A673 (cell line): ENCODE results near the gene KCNMA1. TPM values are rescaled to one million over a fixed set of nuclear protein-coding genes. Genes with fewer than 3 reads are reported as not detected.

Source experiments
- BruUV-seq: library from RNA; stranded (reverse); fragments of 400-500 nt; replicated peaks from 2 replicates; lab custom pipeline; 2021; lab: Mats Ljungman, UMichigan
- CTCF ChIA-PET: fragments of 300-600 bp; sonication (Branson Sonifier 250); formaldehyde crosslinking; loops from one replicate; lab custom pipeline; 2022; ENCODE audit warnings: antibody characterized with exemption; lab: Charles Lee
- POLR2A ChIA-PET: fragments of 300-600 bp; sonication (Branson Sonifier 250); formaldehyde crosslinking; loops from one replicate; lab custom pipeline; 2022; ENCODE audit warnings: antibody characterized with exemption; ENCODE audit not compliant: low non-redundant PET; lab: Charles Lee
- DNase-seq: peaks from one replicate; pipeline ENCODE4 v3.0.0-alpha.2; 2015; ENCODE audit warnings: low spot score
- H3K27ac ChIP-seq: fragments of 200-600 bp; sonication (generic); 2 replicates; pipeline ENCODE4 v1.5.1; 2016; ENCODE audit warnings: mixed run types, low read depth, mild to moderate bottlenecking, mixed read lengths, antibody characterized with exemption, low read length; ENCODE audit not compliant: poor library complexity, severe bottlenecking
- H3K27me3 ChIP-seq: fragments of 200-600 bp; sonication (generic); replicated peaks from 2 replicates; pipeline ENCODE4 v1.6.1; 2017; ENCODE audit warnings: mixed run types, low read depth, mild to moderate bottlenecking, mixed read lengths, antibody characterized with exemption, low read length; ENCODE audit not compliant: insufficient read depth, poor library complexity
- H3K36me3 ChIP-seq: fragments of 200-600 bp; sonication (generic); 2 replicates; pipeline ENCODE4 v1.6.1; 2016; ENCODE audit warnings: mixed run types, mild to moderate bottlenecking, mixed read lengths, antibody characterized with exemption, low read length; ENCODE audit not compliant: insufficient read depth, poor library complexity, severe bottlenecking
- H3K4me1 ChIP-seq: fragments of 200-600 bp; sonication (generic); 2 replicates; pipeline ENCODE4 v1.6.1; 2017; ENCODE audit warnings: mixed run types, mild to moderate bottlenecking, mixed read lengths, antibody characterized with exemption, low read length; ENCODE audit not compliant: insufficient read depth, poor library complexity, severe bottlenecking
- H3K4me3 ChIP-seq: fragments of 200-600 bp; sonication (generic); 2 replicates; pipeline ENCODE4 v1.5.1; 2016; ENCODE audit warnings: low read depth, mixed run types, mild to moderate bottlenecking, mixed read lengths, low read length; ENCODE audit not compliant: poor library complexity, severe bottlenecking
- H3K9me3 ChIP-seq: fragments of 200-600 bp; sonication (generic); 2 replicates; pipeline ENCODE4 v1.6.1; 2016; ENCODE audit warnings: mixed run types, low read depth, mild to moderate bottlenecking, mixed read lengths, antibody characterized with exemption, low read length; ENCODE audit not compliant: poor library complexity, severe bottlenecking
- EZH2 ChIP-seq: fragments of 200-600 bp; sonication (generic); IDR thresholded peaks from 2 replicates; pipeline ENCODE4 v1.6.1; 2017; ENCODE audit warnings: borderline replicate concordance, low read depth, mild to moderate bottlenecking, mixed read lengths, antibody characterized with exemption, low read length; ENCODE audit not compliant: poor library complexity, severe bottlenecking
- intact Hi-C: fragments of 100-400 bp; cut with micrococcal nuclease; formaldehyde crosslinking; loops from one replicate; pipeline ENCODE4 v1.10.0; 2022; ENCODE audit not compliant: unreplicated experiment
- total RNA-seq: library from RNA; stranded (reverse); gene quantifications from 2 replicates; pipeline ENCODE4 v1.2.3, GENCODE V29; 2021
- TF ChIP-seq, protein P1 (sequence below): fragments of 300-800, 200-600 bp; sonication (generic); conservative IDR thresholded peaks from 2 replicates; pipeline ENCODE4 v1.5.1; 2017; ENCODE audit warnings: low read depth, mild to moderate bottlenecking, antibody characterized with exemption, low read length, moderate library complexity, mixed read lengths

The KCNMA1 gene
- total RNA-seq, 1 experiment from 2014 or later: 0.84 TPM

- no peak for DNase-seq
These were observed 206.4 kb downstream of the KCNMA1 start for GRCh38 chr10:77431209-77431611.

DNA sequence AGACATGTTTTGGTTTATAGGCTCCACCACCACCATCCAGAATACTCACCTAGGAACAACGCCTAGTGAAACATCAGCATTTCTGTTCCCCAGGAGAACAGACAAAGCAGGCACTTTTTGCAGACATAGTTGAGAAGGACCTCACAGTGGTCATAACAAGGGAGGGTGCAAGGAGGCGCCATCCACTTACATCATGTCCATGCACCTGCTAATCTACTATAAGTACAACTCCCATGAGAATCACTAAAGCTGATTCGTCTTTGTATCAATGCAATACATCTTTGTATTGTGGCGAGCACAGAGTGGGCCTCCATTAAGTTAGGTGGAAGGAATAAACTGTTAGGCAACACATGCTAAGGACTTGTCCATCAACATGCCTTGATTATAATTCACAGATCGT, 207.1 kb downstream of the KCNMA1 start:
- no peaks in the 10 kb centered on the region for H3K27me3 ChIP-seq
- TF ChIP-seq EZH2: no peak
- TF ChIP-seq, protein P1, sequence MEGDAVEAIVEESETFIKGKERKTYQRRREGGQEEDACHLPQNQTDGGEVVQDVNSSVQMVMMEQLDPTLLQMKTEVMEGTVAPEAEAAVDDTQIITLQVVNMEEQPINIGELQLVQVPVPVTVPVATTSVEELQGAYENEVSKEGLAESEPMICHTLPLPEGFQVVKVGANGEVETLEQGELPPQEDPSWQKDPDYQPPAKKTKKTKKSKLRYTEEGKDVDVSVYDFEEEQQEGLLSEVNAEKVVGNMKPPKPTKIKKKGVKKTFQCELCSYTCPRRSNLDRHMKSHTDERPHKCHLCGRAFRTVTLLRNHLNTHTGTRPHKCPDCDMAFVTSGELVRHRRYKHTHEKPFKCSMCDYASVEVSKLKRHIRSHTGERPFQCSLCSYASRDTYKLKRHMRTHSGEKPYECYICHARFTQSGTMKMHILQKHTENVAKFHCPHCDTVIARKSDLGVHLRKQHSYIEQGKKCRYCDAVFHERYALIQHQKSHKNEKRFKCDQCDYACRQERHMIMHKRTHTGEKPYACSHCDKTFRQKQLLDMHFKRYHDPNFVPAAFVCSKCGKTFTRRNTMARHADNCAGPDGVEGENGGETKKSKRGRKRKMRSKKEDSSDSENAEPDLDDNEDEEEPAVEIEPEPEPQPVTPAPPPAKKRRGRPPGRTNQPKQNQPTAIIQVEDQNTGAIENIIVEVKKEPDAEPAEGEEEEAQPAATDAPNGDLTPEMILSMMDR: no peak
- H3K27ac ChIP-seq: no peak overlapping the region
- POLR2A ChIA-PET: no interaction called here
- no peaks in the 10 kb centered on the region for H3K4me1 ChIP-seq
- H3K4me3 ChIP-seq: no peak overlapping the region
- intact Hi-C loops: no loop called here
- no peak for DNase-seq
- CTCF ChIA-PET: no interaction called here
- no TSS peak for BruUV-seq
- no peaks in the 10 kb centered on the region for H3K36me3 ChIP-seq
- H3K9me3 ChIP-seq: no peaks in the 10 kb centered on the region

More at GRCh38 chr10:77431209-77431611, 206.4 kb downstream of the KCNMA1 start:
- ChIA-PET CTCF (no interaction called here), POLR2A (no interaction called here)
- H3K36me3 ChIP-seq: no peaks in the 10 kb centered on the region
- no peak overlapping the region for H3K4me3 ChIP-seq
- intact Hi-C loops: no loop called here
- H3K4me1 ChIP-seq: no peaks in the 10 kb centered on the region
- no peaks in the 10 kb centered on the region for H3K27me3 ChIP-seq
- H3K9me3 ChIP-seq: no peaks in the 10 kb centered on the region
- BruUV-seq: no TSS peak
- no peak overlapping the region for H3K27ac ChIP-seq
- no peak for TF ChIP-seq EZH2
- TF ChIP-seq, protein P1: no peak

DNA sequence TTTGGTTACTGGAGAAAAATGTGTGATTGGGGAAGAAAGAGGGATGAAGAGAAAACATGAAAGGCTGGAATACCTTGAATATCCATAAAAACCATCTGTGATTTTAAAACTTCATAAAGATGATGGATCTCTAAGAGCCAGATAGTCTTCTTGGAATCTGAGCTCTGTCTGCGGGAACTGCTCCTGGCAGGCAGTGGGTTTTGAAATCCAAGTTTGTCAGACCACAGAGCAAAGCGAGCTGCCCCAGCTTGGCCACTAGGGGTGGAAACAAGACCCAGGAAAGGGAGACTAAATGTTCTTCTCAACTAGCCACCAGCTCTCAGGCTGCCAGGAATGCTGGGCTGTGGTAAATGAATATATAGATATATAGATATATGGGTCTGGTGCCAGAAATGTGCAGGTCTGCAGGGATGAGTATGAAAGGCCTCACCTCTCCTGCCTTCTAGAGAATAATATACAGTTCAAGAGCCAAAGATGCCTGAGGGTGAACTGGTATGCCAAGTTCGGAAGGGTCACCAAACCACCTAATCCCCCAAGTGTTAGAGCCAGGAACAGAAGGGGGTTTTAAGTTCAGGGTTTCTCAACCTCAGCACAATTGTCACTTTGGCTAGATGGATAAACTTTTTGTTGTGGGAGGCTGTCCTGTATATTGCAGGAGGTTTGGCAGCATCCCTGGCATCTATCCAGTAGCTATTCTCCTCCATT, 208.8 kb downstream of the KCNMA1 start:
- ChIA-PET POLR2A (no interaction called here), CTCF (no interaction called here)
- Histone ChIP-seq H3K27me3 (no peaks in the 10 kb centered on the region), H3K9me3 (no peaks in the 10 kb centered on the region), H3K27ac (no peak overlapping the region), H3K4me3 (no peak overlapping the region), H3K36me3 (no peaks in the 10 kb centered on the region), H3K4me1 (no peaks in the 10 kb centered on the region)
- intact Hi-C loops: no loop called here
- peak; percentile 28 for DNase-seq
- TF ChIP-seq, protein P1: peak; percentile 50
- no peak for TF ChIP-seq EZH2
- BruUV-seq: no TSS peak
